ENCODE measurements around the gene PHAX.

DNA sequence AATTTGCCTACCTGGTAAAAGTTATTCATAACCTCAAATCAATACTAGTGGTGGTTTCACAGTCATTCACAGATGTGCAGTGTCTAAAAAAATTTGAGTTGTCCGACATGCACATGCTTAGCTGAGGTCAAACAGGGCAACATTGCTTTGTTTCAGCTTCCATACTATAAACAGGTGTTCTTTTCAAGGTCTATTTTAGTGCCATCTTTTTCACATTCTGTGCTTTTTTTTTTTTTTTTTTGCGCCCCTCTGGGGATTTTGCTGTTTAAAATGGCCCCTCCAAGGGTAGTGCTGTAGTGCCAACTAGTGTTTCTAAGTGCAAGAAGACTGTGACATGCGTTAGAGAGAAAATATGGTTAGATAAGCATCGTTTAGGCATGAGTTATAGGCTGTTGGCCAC lies 14.5 kb downstream of the PHAX start:
- TF ChIP-seq, protein P1, sequence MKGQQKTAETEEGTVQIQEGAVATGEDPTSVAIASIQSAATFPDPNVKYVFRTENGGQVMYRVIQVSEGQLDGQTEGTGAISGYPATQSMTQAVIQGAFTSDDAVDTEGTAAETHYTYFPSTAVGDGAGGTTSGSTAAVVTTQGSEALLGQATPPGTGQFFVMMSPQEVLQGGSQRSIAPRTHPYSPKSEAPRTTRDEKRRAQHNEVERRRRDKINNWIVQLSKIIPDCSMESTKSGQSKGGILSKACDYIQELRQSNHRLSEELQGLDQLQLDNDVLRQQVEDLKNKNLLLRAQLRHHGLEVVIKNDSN (IDR thresholded peaks at IDR 0.05) = no peak
- TF ChIP-seq RAD21 (IDR thresholded peaks at IDR 0.05; ENCODE audit: low read depth) = no peak
- TF ChIP-seq CREB1 (IDR thresholded peaks at IDR 0.05; ENCODE audit: low read depth) = no peak
- TF ChIP-seq FOXM1 (IDR thresholded peaks at IDR 0.05; ENCODE audit: borderline replicate concordance, low read depth) = no peak
- TF ChIP-seq TEAD4 (IDR thresholded peaks at IDR 0.05) = no peak
- TF ChIP-seq EP300 (IDR thresholded peaks at IDR 0.05; ENCODE audit: borderline replicate concordance) = no peak
- TF ChIP-seq EGR1 (IDR thresholded peaks at IDR 0.05) = no peak
- TF ChIP-seq, protein P2, sequence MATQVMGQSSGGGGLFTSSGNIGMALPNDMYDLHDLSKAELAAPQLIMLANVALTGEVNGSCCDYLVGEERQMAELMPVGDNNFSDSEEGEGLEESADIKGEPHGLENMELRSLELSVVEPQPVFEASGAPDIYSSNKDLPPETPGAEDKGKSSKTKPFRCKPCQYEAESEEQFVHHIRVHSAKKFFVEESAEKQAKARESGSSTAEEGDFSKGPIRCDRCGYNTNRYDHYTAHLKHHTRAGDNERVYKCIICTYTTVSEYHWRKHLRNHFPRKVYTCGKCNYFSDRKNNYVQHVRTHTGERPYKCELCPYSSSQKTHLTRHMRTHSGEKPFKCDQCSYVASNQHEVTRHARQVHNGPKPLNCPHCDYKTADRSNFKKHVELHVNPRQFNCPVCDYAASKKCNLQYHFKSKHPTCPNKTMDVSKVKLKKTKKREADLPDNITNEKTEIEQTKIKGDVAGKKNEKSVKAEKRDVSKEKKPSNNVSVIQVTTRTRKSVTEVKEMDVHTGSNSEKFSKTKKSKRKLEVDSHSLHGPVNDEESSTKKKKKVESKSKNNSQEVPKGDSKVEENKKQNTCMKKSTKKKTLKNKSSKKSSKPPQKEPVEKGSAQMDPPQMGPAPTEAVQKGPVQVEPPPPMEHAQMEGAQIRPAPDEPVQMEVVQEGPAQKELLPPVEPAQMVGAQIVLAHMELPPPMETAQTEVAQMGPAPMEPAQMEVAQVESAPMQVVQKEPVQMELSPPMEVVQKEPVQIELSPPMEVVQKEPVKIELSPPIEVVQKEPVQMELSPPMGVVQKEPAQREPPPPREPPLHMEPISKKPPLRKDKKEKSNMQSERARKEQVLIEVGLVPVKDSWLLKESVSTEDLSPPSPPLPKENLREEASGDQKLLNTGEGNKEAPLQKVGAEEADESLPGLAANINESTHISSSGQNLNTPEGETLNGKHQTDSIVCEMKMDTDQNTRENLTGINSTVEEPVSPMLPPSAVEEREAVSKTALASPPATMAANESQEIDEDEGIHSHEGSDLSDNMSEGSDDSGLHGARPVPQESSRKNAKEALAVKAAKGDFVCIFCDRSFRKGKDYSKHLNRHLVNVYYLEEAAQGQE (IDR thresholded peaks at IDR 0.05; ENCODE audit: low read depth) = no peak
- no peak for TF ChIP-seq YY1 (IDR thresholded peaks at IDR 0.05; ENCODE audit: low read depth)
- no peak for TF ChIP-seq CEBPB (IDR thresholded peaks at IDR 0.05)
- no peak for TF ChIP-seq NFIC (IDR thresholded peaks at IDR 0.05)

All from Ishikawa (cell line).